ENCODE measurements around the gene MPZL1. TPM values are rescaled to one million over a fixed set of nuclear protein-coding genes. Genes with fewer than 3 reads are reported as not detected.

MPZL1 gene
- total and polyA plus RNA-seq, 12 donors: 12.8 to 52.5 (median 24.6) TPM

- no peaks in the 10 kb centered on the region for H3K9me3 ChIP-seq
- H3K27ac ChIP-seq: peak overlapping the region; percentile 80 to 94 (median 88)
- peak overlapping the region; percentile 54 to 84 (median 72) for H3K4me3 ChIP-seq
- no peaks in the 10 kb centered on the region for H3K27me3 ChIP-seq
- TF ChIP-seq, protein P1, sequence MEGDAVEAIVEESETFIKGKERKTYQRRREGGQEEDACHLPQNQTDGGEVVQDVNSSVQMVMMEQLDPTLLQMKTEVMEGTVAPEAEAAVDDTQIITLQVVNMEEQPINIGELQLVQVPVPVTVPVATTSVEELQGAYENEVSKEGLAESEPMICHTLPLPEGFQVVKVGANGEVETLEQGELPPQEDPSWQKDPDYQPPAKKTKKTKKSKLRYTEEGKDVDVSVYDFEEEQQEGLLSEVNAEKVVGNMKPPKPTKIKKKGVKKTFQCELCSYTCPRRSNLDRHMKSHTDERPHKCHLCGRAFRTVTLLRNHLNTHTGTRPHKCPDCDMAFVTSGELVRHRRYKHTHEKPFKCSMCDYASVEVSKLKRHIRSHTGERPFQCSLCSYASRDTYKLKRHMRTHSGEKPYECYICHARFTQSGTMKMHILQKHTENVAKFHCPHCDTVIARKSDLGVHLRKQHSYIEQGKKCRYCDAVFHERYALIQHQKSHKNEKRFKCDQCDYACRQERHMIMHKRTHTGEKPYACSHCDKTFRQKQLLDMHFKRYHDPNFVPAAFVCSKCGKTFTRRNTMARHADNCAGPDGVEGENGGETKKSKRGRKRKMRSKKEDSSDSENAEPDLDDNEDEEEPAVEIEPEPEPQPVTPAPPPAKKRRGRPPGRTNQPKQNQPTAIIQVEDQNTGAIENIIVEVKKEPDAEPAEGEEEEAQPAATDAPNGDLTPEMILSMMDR (IDR thresholded peaks at IDR 0.05): no peak
- no peaks in the 10 kb centered on the region for H3K36me3 ChIP-seq
- intact Hi-C loops (cut with DNase I): loop anchor here in 4 of 10 donors (2.0 to 10.0 kb wide), 3 partner anchors 89 to 371 kb away; partner anchors contain the start of genes DCAF6 (in 2 of the 4) and MPC2 (in 2 of the 4)
- ATAC-seq (peak; percentile 87 to 96 (median 90)), DNase-seq (peak in 1 of 2 donors; percentile 90)
- WGBS, 2 donors: 0% methylated on average over 28 of the region's 28 CpGs
- H3K4me1 ChIP-seq: peaks cover 0 to 37% (median 6%) of the 10 kb centered on the region in 9 donors
Observed at GRCh38 chr1:167714098-167714438, 7.7 kb upstream of the MPZL1 start.

DNA sequence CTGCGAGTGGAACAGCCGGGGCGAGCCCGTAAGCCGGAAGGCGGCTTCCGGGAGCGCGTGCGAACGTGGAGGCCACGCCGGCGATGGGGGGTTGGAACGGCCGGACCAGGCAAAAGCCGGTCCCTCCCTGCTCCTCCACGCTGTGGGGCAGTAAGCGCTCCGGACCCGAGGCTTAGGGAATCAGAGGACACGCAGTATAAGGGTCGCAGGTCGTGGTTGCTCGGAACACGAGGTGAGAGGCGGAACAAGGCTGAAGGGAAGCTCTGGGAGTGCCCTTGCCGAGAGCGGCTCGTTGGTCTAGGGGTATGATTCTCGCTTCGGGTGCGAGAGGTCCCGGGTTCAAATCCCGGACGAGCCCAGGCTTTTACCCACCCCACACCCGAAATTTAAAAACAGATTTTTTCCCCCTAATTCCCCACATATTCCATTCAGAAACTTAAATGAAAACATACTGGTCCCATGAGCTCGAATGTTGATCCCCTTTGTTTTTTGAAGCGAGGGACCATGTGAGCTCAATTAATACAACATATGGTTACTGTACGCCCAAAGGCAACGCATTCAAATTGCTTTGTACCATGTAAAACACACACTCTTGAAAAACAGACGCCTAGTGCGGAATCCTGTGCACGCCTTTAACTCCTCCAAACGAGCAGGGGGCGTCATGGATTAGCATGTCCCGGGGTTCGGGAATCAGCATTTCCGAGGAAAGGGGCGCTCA is 7.2 kb upstream of the MPZL1 start:
- TF ChIP-seq, protein P1 (IDR thresholded peaks at IDR 0.05): peak in 1 of 9 donors; percentile 6
- Histone ChIP-seq H3K4me3 (peak overlapping the region; percentile 54 to 84 (median 72)), H3K4me1 (peaks cover 0 to 31% (median 6%) of the 10 kb centered on the region in 9 donors), H3K36me3 (no peaks in the 10 kb centered on the region), H3K27ac (peak overlapping the region; percentile 80 to 94 (median 88)), H3K9me3 (no peaks in the 10 kb centered on the region), H3K27me3 (no peaks in the 10 kb centered on the region)
- DNase-seq: peak in 1 of 2 donors; percentile 92
- WGBS, 2 donors: 0% methylated on average over 50 of the region's 50 CpGs
- intact Hi-C loops (cut with DNase I): loop anchor here in 7 of 10 donors (1.0 to 10.0 kb wide), 7 partner anchors 88 to 370 kb away; partner anchors contain the start of genes DCAF6 (in 3 of the 7) and MPC2 (in 3 of the 7)
- peak; percentile 74 to 89 (median 84) for ATAC-seq

GRCh38 chr1:167715157-167715999 is 6.4 kb upstream of the MPZL1 start:
- ATAC-seq: peak; percentile 36 to 80 (median 65)
- H3K27ac ChIP-seq: peak overlapping the region; percentile 80 to 94 (median 88)
- peak overlapping the region; percentile 54 to 84 (median 72) for H3K4me3 ChIP-seq
- DNase-seq: peak; percentile 77 to 90
- TF ChIP-seq, protein P1 (IDR thresholded peaks at IDR 0.05): peak; percentile 58 to 94 (median 78)
- intact Hi-C loops (cut with DNase I): loop anchor here in 7 of 10 donors (1.0 to 10.0 kb wide), 7 partner anchors 87 to 369 kb away; partner anchors contain the start of genes DCAF6 (in 3 of the 7) and MPC2 (in 3 of the 7)
- 0 to 1% methylated on average over 26 of the region's 26 CpGs for WGBS, 2 donors
- H3K9me3 ChIP-seq: no peaks in the 10 kb centered on the region
- H3K4me1 ChIP-seq: peaks cover 0 to 31% (median 6%) of the 10 kb centered on the region in 9 donors
- H3K27me3 ChIP-seq: no peaks in the 10 kb centered on the region
- no peaks in the 10 kb centered on the region for H3K36me3 ChIP-seq

DNA sequence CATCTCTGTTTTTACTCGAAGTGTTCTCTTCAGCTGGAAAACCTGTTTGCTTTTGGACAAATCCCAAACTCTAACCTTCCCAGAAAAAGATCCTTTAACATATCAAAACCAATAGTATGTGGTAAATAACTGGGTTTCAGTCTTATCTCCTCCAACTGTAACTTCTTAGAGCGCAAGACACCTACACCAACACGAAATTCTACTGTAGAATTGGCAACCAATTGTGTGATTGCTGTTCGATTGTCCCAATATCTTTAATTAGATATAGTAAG is 5.8 kb upstream of the MPZL1 start:
- TF ChIP-seq, protein P1 (IDR thresholded peaks at IDR 0.05): no peak
- no peaks in the 10 kb centered on the region for H3K9me3 ChIP-seq
- intact Hi-C loops (cut with DNase I): loop anchor here in 7 of 10 donors (1.0 to 10.0 kb wide), 7 partner anchors 86 to 369 kb away; partner anchors contain the start of genes DCAF6 (in 3 of the 7) and MPC2 (in 3 of the 7)

More for the DNA sequence above, 5.8 kb upstream of the MPZL1 start:
- peak overlapping the region; percentile 7 to 84 (median 70) for H3K4me3 ChIP-seq
- H3K27ac ChIP-seq: peak overlapping the region in 8 of 10 donors; percentile 80 to 94 (median 89)
- ATAC-seq (no peak), DNase-seq (no peak)
- H3K36me3 ChIP-seq: no peaks in the 10 kb centered on the region
- WGBS, 2 donors: 1 to 5% methylated on average over 4 of the region's 4 CpGs
- H3K4me1 ChIP-seq: peaks cover 0 to 35% (median 10%) of the 10 kb centered on the region in 9 donors
- no peaks in the 10 kb centered on the region for H3K27me3 ChIP-seq
